ENCODE results near the gene METTL18.

Gene METTL18

DNA sequence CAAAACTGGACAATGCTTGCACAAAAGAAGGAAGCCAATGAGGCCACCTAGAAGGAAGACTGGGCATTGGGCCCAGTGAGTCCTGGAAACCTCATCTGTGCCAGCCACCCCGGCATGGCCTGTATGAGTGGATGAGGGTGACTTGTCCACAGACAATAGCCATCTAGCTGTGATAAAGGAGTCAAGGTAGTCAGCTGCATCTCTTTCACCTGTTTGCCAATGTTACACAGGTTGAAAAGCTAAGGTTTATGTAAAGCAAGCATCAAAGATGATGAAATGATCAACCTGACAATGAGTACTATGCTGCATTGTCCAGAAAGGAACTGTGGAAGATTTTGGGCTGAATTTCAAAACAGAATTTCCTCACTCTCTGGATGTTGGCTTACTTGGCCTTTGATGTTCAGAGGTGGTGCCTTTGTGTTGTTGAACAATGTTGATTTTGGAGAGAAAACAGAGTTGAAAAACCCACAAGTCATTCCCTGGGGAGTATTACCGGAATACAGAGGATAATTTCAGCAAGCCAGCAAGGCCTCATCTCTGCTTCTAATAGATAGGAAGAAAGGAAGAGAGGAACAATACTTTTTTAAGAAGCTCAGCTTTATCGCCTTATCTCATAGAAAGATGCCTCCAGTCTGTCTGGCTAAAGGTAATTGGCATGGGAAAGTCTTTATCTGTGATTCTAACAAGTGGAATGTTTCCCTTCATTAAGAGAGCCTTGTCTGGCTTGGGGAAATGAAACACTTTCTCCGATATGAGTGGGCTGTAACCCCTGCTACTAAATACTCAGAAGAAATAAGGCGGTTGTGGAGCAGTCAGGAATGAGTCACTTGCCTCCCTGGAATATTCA, 49.5 kb downstream of the METTL18 start:
- no peak for DNase-seq (ENCODE audit: low spot score)
- TF ChIP-seq, protein P1, sequence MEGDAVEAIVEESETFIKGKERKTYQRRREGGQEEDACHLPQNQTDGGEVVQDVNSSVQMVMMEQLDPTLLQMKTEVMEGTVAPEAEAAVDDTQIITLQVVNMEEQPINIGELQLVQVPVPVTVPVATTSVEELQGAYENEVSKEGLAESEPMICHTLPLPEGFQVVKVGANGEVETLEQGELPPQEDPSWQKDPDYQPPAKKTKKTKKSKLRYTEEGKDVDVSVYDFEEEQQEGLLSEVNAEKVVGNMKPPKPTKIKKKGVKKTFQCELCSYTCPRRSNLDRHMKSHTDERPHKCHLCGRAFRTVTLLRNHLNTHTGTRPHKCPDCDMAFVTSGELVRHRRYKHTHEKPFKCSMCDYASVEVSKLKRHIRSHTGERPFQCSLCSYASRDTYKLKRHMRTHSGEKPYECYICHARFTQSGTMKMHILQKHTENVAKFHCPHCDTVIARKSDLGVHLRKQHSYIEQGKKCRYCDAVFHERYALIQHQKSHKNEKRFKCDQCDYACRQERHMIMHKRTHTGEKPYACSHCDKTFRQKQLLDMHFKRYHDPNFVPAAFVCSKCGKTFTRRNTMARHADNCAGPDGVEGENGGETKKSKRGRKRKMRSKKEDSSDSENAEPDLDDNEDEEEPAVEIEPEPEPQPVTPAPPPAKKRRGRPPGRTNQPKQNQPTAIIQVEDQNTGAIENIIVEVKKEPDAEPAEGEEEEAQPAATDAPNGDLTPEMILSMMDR (IDR thresholded peaks at IDR 0.05; ENCODE audit: extremely low read depth, missing control alignments), result no peak

Data from GM20000 (cell line).